ENCODE results near the gene INSL4.

DNA sequence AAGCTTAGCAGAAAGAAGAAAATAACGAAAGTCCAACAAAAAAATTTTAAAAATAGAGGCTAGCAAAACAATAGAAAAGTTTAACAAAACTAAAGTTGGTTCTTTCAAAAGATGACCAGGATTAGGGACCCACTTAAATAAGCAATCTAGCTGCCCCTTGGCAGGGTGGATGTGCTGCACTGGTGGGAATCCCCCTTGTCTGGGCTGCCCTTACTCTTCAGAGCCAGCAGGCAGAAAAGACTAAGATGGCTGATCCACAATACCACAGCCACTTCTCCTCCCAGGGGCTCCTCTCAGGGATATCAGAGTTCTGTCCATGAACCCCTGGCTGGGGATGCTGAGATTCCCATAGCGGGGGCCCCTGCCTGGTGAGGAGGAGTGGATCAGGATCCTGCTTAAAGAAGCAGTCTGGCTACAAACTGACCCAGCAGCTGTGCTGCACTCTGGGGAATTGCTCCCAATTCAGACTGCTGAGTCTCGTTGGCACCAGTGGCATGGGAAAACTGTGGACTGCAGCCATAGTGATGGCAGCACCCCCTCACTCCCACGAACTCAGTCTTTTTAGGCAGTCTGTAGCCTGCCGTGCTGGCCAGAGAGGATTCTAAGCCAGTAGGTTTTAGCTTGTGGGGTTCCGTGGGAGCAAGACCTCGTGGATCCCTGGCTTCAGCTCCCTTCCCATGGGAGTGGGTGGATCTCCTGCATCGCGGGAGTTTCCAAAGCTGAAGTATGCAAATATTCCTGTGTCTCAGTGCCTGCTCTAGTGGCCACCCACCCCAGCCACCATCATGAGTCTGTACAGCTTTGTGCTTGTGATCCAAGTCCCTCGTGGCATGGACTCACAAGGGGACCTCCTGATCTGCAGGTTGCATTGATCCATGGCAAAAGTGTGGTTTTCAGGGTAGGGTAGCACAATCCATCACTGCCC is 42.9 kb upstream of the INSL4 start:
- TF ChIP-seq POLR2A (IDR thresholded peaks at IDR 0.05), result no peak
- TF ChIP-seq, protein P1, sequence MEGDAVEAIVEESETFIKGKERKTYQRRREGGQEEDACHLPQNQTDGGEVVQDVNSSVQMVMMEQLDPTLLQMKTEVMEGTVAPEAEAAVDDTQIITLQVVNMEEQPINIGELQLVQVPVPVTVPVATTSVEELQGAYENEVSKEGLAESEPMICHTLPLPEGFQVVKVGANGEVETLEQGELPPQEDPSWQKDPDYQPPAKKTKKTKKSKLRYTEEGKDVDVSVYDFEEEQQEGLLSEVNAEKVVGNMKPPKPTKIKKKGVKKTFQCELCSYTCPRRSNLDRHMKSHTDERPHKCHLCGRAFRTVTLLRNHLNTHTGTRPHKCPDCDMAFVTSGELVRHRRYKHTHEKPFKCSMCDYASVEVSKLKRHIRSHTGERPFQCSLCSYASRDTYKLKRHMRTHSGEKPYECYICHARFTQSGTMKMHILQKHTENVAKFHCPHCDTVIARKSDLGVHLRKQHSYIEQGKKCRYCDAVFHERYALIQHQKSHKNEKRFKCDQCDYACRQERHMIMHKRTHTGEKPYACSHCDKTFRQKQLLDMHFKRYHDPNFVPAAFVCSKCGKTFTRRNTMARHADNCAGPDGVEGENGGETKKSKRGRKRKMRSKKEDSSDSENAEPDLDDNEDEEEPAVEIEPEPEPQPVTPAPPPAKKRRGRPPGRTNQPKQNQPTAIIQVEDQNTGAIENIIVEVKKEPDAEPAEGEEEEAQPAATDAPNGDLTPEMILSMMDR (IDR thresholded peaks at IDR 0.05), result no peak

Data from body of pancreas (tissue), 4 donors.